ENCODE data around the gene APOM.

APOM gene

GRCh38 chr6:31622684-31623091 is 33.0 kb upstream of the APOM start:
- no peak for DNase-seq (ENCODE audit: low read depth)
- H3K4me3 ChIP-seq (ENCODE audit: low read length): peak overlapping the region; percentile 80
- TF ChIP-seq CTCF (conservative IDR thresholded peaks at IDR 0.05; ENCODE audit: low read depth, low read length): no peak

DNA sequence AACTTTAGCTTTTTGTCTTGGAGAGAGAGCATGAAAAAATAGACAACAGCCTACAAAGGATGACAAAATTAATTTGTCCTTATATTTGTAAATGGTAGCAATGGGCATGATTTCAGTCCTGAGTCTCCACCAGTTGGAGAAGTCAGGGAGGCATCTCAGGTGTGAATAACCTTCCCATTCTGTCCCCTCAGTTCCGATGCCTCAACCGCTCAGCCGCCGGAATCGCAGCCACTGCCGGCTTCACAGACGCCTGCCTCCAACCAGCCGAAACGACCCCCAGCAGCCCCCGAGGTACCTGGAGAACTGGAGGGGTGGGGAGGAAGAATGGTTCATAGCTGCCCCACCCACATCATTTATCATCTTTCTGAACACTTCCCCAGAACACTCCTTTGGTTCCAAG is 31.6 kb upstream of the APOM start:
- no peak overlapping the region for H3K4me3 ChIP-seq (ENCODE audit: low read length)
- TF ChIP-seq CTCF (conservative IDR thresholded peaks at IDR 0.05; ENCODE audit: low read depth, low read length): no peak
- no peak for DNase-seq (ENCODE audit: low read depth)

- DNase-seq (ENCODE audit: low read depth): no peak
- no peak overlapping the region for H3K4me3 ChIP-seq (ENCODE audit: low read length)
- no peak for TF ChIP-seq CTCF (conservative IDR thresholded peaks at IDR 0.05; ENCODE audit: low read depth, low read length)
These were observed 28.7 kb upstream of the APOM start for GRCh38 chr6:31626952-31627351.

DNA sequence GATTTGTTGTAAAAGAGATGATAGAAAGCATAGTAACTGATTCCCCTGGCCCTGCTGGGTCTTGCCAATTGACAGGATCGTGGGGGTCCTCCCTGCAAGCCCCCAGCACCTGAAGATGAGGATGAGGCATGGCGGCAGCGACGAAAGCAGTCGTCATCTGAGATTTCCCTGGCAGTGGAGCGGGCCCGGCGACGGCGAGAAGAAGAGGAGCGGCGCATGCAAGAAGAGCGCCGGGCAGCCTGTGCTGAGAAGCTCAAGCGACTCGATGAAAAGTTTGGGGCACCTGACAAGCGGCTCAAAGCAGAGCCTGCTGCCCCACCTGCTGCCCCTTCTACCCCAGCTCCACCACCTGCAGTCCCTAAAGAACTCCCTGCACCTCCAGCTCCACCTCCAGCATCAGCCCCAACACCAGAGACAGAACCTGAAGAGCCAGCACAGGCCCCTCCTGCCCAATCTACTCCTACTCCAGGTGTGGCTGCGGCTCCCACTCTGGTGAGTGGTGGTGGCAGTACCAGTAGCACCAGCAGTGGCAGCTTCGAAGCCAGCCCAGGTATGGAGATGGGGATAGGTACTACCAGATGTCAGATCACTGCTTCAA is 27.9 kb upstream of the APOM start:
- no peak for DNase-seq (ENCODE audit: low read depth)
- TF ChIP-seq CTCF (conservative IDR thresholded peaks at IDR 0.05; ENCODE audit: low read depth, low read length): no peak
- H3K4me3 ChIP-seq (ENCODE audit: low read length): no peak overlapping the region

DNA sequence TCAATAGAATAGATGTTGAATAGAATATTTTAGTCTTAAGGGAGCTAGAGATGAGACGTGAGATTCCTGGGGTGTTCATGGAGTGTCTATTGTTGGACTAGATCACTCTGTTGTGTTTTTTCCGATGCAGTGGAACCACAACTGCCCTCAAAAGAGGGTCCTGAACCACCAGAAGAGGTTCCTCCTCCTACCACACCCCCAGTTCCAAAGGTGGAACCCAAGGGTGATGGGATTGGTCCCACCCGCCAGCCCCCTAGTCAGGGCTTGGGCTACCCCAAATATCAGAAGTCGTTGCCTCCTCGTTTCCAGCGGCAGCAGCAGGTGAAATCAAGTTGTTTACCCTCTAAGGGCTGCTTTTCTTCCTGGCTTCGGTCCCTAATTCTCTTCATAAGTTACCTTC is 26.7 kb upstream of the APOM start:
- no peak for TF ChIP-seq CTCF (conservative IDR thresholded peaks at IDR 0.05; ENCODE audit: low read depth, low read length)
- no peak for DNase-seq (ENCODE audit: low read depth)
- H3K4me3 ChIP-seq (ENCODE audit: low read length): no peak overlapping the region

DNA sequence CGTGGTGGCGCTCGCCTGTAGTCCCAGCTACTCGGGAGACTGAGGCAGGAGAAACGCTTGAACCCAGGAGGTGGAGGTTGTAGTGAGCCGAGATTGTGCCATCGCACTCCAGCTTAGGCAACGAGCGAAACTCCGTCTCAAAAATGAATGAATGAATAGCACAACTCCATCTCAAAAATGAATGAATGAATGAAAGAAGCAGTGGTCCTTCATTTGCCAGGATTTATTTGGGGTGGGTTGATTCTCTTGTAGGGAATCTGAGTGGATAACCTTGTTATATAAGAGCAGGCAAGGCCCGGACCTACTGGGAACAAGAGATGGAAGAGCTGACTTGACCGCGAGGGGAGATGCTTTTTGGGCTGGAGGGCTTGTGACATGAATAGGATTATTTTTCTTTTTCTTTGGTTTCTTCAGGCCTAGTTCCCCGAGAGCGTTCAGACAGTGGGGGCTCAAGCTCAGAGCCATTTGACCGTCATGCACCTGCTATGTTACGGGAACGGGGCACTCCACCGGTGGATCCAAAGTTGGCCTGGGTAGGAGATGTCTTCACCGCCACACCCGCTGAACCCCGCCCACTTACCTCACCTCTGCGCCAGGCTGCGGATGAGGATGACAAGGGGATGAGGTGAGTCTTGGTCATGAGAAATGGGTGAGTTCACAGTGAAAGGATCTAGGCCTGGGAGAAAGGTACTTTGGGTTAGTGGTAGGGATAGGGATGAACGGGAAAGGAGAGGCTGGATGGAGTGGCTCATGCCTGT is 25.3 kb upstream of the APOM start:
- no peak for TF ChIP-seq CTCF (conservative IDR thresholded peaks at IDR 0.05; ENCODE audit: low read depth, low read length)
- DNase-seq (ENCODE audit: low read depth): no peak
- H3K4me3 ChIP-seq (ENCODE audit: low read length): no peak overlapping the region

GRCh38 chr6:31631209-31631608 is 24.5 kb upstream of the APOM start:
- TF ChIP-seq CTCF (conservative IDR thresholded peaks at IDR 0.05; ENCODE audit: low read depth, low read length): no peak
- H3K4me3 ChIP-seq (ENCODE audit: low read length): no peak overlapping the region
- no peak for DNase-seq (ENCODE audit: low read depth)

All from retinal pigment epithelial cell (primary cell).